Fibroblast of the aortic adventitia (primary cell): ENCODE data around the gene LRMDA. TPM values are rescaled to one million over a fixed set of nuclear protein-coding genes. Genes with fewer than 3 reads are reported as not detected.

Source experiments
- DNase-seq: peaks from one replicate; pipeline ENCODE4 v3.0.0-alpha.2; 2010; ENCODE audit warnings: low read depth
- H3K4me3 ChIP-seq: 2 replicates; pipeline ENCODE4 v1.5.1; 2011; ENCODE audit warnings: low read depth, mild to moderate bottlenecking, control low read depth, low read length, moderate library complexity
- CTCF ChIP-seq: IDR thresholded peaks from 2 replicates; pipeline ENCODE4 v1.5.1; 2011; ENCODE audit warnings: mild to moderate bottlenecking, low read length, control low read depth, inconsistent platforms; ENCODE audit not compliant: insufficient read depth
- total RNA-seq: library from RNA; depleted of rRNA; stranded (reverse); fragments of >200 nt; gene quantifications from 2 replicates; pipeline ENCODE4 v1.2.3, GENCODE V29; 2012; ENCODE audit warnings: low replicate concordance

LRMDA gene
- total RNA-seq, 1 donor = 6.3 TPM

GRCh38 chr10:76086761-76087639, 655.6 kb downstream of the LRMDA start:
- peak; percentile 69 for TF ChIP-seq CTCF
- peak; percentile 94 for DNase-seq
- H3K4me3 ChIP-seq = no peak overlapping the region

- no peak for TF ChIP-seq CTCF
- no peak for DNase-seq
- H3K4me3 ChIP-seq = no peak overlapping the region
Measured at GRCh38 chr10:76088008-76088407, 656.6 kb downstream of the LRMDA start.

- no peak for DNase-seq
- TF ChIP-seq CTCF = no peak
- no peak overlapping the region for H3K4me3 ChIP-seq
Measured at GRCh38 chr10:76088980-76089379, 657.6 kb downstream of the LRMDA start.

GRCh38 chr10:76089556-76090180, 658.2 kb downstream of the LRMDA start:
- no peak for DNase-seq
- TF ChIP-seq CTCF = no peak
- H3K4me3 ChIP-seq = no peak overlapping the region

GRCh38 chr10:76091926-76092325, 660.5 kb downstream of the LRMDA start:
- DNase-seq = no peak
- no peak overlapping the region for H3K4me3 ChIP-seq
- no peak for TF ChIP-seq CTCF

- H3K4me3 ChIP-seq = no peak overlapping the region
- DNase-seq = no peak
- no peak for TF ChIP-seq CTCF
Measured at GRCh38 chr10:76106611-76107010, 675.2 kb downstream of the LRMDA start.
